Upper lobe of left lung (tissue), 6 donors: ENCODE measurements around the gene KLHL18. TPM values are rescaled to one million over a fixed set of nuclear protein-coding genes. Genes with fewer than 3 reads are reported as not detected.
"Not testable (repeated sequence)": the region's sequence is repeated elsewhere in the genome, so short reads cannot be mapped to it uniquely, and the experiment has no call there.

Experiments used
- ATAC-seq, 2 donors: fragments of 200-7000 bp; cut with Tn5 transposase; one replicate each; pipeline ENCODE4 v1.9.1; 2022; ENCODE audit warnings: mild to moderate bottlenecking in 2 of 2, moderate library complexity in 2 of 2; ENCODE audit not compliant: low FRiP score in 2 of 2
- DNase-seq, 2 donors: peaks; one replicate each; pipeline ENCODE4 v3.0.0-alpha.2; 2019 to 2020
- H3K27ac ChIP-seq, 4 donors: fragments of 200-600 bp; sonication (generic); one replicate each; pipeline ENCODE4 v1.5.1; 2016 to 2019
- H3K27me3 ChIP-seq, 4 donors: fragments of 200-600 bp; sonication (generic); one replicate each; pipeline ENCODE4 v1.5.1; 2017 to 2019
- H3K36me3 ChIP-seq, 4 donors: fragments of 200-600 bp; sonication (generic); one replicate each; pipeline ENCODE4 v1.5.1; 2016 to 2019
- H3K4me1 ChIP-seq, 4 donors: fragments of 200-600 bp; sonication (generic); one replicate each; pipeline ENCODE4 v1.5.1; 2018 to 2019
- H3K4me3 ChIP-seq, 4 donors: fragments of 200-600 bp; sonication (generic); one replicate each; pipeline ENCODE4 v1.5.1; 2017 to 2019; ENCODE audit warnings: mild to moderate bottlenecking in 2 of 4, moderate library complexity in 1 of 4
- H3K9me3 ChIP-seq, 4 donors: fragments of 200-600 bp; sonication (generic); one replicate each; pipeline ENCODE4 v1.5.1; 2018 to 2019
- EP300 ChIP-seq, 4 donors: sonication (generic); formaldehyde crosslinking; IDR thresholded peaks; one replicate each; pipeline ENCODE4 v1.5.1; 2017; ENCODE audit warnings: antibody characterized with exemption in 4 of 4, control low read depth in 2 of 4
- POLR2A ChIP-seq, 4 donors: fragments of 450-650 bp; IDR thresholded peaks; one replicate each; pipeline ENCODE4 v1.5.1; 2016 to 2017; ENCODE audit warnings: antibody characterized with exemption in 4 of 4, mild to moderate bottlenecking in 2 of 4
- POLR2AphosphoS5 ChIP-seq, 2 donors: sonication (generic); formaldehyde crosslinking; IDR thresholded peaks; one replicate each; pipeline ENCODE4 v1.5.1; 2017; ENCODE audit warnings: antibody characterized with exemption in 2 of 2
- WGBS, 2 donors: methylation state at CpG; one replicate each; pipeline ENCODE4 v1.1.5; 2017 to 2018; 5-methylcytosine and 5-hydroxymethylcytosine counted together
- total RNA-seq, 6 donors: library from RNA; depleted of rRNA in 4 of 6; stranded (reverse); fragments of >200 nt in 4 of 6; gene quantifications; one replicate each; pipeline versions ENCODE4 v1.1.0 to v1.2.1, GENCODE V29; 2016 to 2021
- TF ChIP-seq, protein P1 (sequence below), 6 experiments: fragments of 450-650 bp in 4 of 6; fragments of 200-600 bp in 2 of 6; sonication (generic) in 2 of 6; IDR thresholded peaks; one replicate each; pipeline ENCODE4 v1.5.1; 2016 to 2019; ENCODE audit warnings: antibody characterized with exemption in 6 of 6
- donor health status: DM: no; HTN: no; CAD: no; lungs with moderate emphysema.
- donor health status: DM: no; HTN: yes; CAD: no; lungs with severe emphysema.

The KLHL18 gene
- total RNA-seq, 6 donors from 2014 or later, result 12.6 to 35.5 (median 19.4) TPM

GRCh38 chr3:47251689-47252088 lies 31.1 kb upstream of the KLHL18 start:
- Histone ChIP-seq H3K27me3 (no peaks in the 10 kb centered on the region), H3K27ac (no peak overlapping the region), H3K9me3 (no peaks in the 10 kb centered on the region), H3K36me3 (no peaks in the 10 kb centered on the region), H3K4me1 (peaks cover 0 to 8% (median 0%) of the 10 kb centered on the region in 4 donors), H3K4me3 (no peak overlapping the region)
- WGBS, 2 donors, result 50 to 62% methylated on average over 5 of the region's 5 CpGs
- ATAC-seq, result no peak
- DNase-seq, result no peak
- TF ChIP-seq, protein P1, sequence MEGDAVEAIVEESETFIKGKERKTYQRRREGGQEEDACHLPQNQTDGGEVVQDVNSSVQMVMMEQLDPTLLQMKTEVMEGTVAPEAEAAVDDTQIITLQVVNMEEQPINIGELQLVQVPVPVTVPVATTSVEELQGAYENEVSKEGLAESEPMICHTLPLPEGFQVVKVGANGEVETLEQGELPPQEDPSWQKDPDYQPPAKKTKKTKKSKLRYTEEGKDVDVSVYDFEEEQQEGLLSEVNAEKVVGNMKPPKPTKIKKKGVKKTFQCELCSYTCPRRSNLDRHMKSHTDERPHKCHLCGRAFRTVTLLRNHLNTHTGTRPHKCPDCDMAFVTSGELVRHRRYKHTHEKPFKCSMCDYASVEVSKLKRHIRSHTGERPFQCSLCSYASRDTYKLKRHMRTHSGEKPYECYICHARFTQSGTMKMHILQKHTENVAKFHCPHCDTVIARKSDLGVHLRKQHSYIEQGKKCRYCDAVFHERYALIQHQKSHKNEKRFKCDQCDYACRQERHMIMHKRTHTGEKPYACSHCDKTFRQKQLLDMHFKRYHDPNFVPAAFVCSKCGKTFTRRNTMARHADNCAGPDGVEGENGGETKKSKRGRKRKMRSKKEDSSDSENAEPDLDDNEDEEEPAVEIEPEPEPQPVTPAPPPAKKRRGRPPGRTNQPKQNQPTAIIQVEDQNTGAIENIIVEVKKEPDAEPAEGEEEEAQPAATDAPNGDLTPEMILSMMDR (IDR thresholded peaks at IDR 0.05), result no peak
- TF ChIP-seq EP300 (IDR thresholded peaks at IDR 0.05), result no peak
- TF ChIP-seq POLR2A (IDR thresholded peaks at IDR 0.05), result no peak
- TF ChIP-seq POLR2AphosphoS5 (IDR thresholded peaks at IDR 0.05), result no peak

DNA sequence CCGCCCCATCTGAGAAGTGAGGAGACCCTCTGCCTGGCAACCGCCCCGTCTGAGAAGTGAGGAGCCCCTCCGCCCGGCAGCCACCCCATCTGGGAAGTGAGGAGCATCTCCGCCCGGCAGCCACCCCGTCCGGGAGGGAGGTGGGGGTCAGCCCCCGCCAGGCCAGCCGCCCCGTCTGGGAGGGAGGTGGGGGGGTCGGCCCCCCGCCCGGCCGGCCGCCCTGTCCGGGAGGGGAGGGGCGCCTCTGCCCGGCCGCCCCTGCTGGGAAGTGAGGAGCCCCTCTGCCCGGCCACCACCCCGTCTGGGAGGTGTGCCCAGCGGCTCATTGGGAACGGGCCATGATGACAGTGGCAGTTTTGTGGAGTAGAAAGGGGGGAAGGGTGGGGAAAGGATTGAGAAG lies 26.4 kb upstream of the KLHL18 start:
- peak in 1 of 2 donors; percentile 62 for DNase-seq
- ATAC-seq, H3K36me3 ChIP-seq, H3K27me3 ChIP-seq, H3K9me3 ChIP-seq, H3K4me3 ChIP-seq, H3K4me1 ChIP-seq, H3K27ac ChIP-seq: not testable (repeated sequence)
- 70 to 73% methylated on average over 2 to 6 of the region's 25 CpGs for WGBS, 2 donors

DNA sequence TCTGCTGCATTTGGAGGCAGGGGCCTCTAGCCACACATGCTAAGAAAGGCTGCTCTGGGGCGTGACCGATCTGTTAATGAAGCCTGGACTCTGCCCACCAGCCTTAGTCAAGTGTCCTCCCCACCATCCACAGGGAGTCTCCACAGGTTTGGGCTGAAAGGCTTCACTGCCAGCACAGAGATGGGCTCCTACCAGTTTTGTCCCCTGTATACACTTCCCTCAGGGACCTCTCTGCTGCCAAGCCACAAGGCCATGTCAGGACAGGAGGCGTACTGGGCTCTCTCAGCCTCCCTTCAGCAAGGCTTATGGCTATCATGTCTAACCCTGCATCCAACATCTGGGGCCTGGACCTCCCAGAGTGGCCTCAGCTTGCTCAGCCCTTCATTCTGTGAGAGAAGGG lies 23.6 kb upstream of the KLHL18 start:
- H3K36me3 ChIP-seq, result no peaks in the 10 kb centered on the region
- H3K9me3 ChIP-seq, result no peaks in the 10 kb centered on the region
- WGBS, 2 donors, result 89 to 95% methylated on average over 3 of the region's 3 CpGs
- H3K27ac ChIP-seq, result no peak overlapping the region
- H3K27me3 ChIP-seq, result no peaks in the 10 kb centered on the region
- no peaks in the 10 kb centered on the region for H3K4me1 ChIP-seq
- ATAC-seq (no peak), DNase-seq (no peak)
- H3K4me3 ChIP-seq, result no peak overlapping the region
- no peak for TF ChIP-seq POLR2AphosphoS5 (IDR thresholded peaks at IDR 0.05)
- TF ChIP-seq, protein P1 (IDR thresholded peaks at IDR 0.05), result no peak
- no peak for TF ChIP-seq EP300 (IDR thresholded peaks at IDR 0.05)
- TF ChIP-seq POLR2A (IDR thresholded peaks at IDR 0.05), result no peak

DNA sequence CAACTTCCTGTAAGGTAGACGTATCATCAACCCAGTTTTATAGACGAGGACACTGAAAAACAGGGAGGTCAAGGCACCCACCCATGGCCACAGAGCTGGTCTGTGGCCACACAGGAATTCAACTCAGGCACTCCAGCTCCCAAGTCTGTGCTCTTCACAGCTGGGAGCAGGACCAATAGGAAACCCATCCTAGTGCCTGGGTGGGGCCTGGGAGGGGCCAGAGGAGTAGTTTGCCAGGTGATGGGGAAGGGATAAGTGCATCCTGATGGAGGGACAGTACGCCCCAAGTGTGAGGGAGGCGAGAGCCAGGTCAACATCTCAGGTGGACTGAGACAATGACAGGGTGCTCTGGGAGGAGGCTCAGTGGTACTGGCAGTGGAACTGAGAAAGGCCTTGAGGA lies 22.1 kb upstream of the KLHL18 start:
- no peaks in the 10 kb centered on the region for H3K27me3 ChIP-seq
- H3K4me3 ChIP-seq, result no peak overlapping the region
- DNase-seq (no peak), ATAC-seq (no peak)
- no peaks in the 10 kb centered on the region for H3K9me3 ChIP-seq
- WGBS, 2 donors, result 85 to 93% methylated on average over 4 of the region's 4 CpGs
- H3K36me3 ChIP-seq, result no peaks in the 10 kb centered on the region
- H3K4me1 ChIP-seq, result no peaks in the 10 kb centered on the region
- H3K27ac ChIP-seq, result no peak overlapping the region
- TF ChIP-seq POLR2AphosphoS5 (IDR thresholded peaks at IDR 0.05) (no peak), POLR2A (IDR thresholded peaks at IDR 0.05) (no peak)
- TF ChIP-seq, protein P1 (IDR thresholded peaks at IDR 0.05), result no peak

DNA sequence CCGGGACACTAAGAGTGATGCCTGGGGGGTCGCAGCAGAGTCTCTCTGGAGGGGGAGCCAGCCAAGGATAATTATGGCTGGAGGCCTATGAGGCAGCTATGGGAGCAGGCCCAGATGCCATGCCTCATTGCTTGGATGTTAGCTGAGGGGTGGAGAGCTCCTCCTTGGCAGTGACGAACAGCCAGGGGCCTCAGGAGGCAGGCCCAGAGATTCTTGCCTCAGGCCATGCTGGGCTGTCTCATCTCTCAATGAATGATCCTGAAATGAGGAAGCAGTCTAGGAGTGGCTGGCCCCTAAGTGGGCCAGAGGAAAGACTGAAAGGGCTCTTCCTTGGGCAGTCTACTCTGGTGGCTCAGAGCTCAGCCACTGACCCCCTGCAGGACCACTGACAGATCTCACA lies 21.4 kb upstream of the KLHL18 start:
- H3K27ac ChIP-seq, result no peak overlapping the region
- H3K27me3 ChIP-seq, result no peaks in the 10 kb centered on the region
- H3K9me3 ChIP-seq, result no peaks in the 10 kb centered on the region
- 100% methylated on average over 2 to 3 of the region's 3 CpGs for WGBS, 2 donors
- DNase-seq (no peak), ATAC-seq (peak in 1 of 2 donors; percentile 31)
- no peaks in the 10 kb centered on the region for H3K36me3 ChIP-seq
- no peak overlapping the region for H3K4me3 ChIP-seq
- TF ChIP-seq, protein P1 (IDR thresholded peaks at IDR 0.05), result no peak
- TF ChIP-seq POLR2AphosphoS5 (IDR thresholded peaks at IDR 0.05), result no peak
- no peak for TF ChIP-seq EP300 (IDR thresholded peaks at IDR 0.05)
- no peak for TF ChIP-seq POLR2A (IDR thresholded peaks at IDR 0.05)
- H3K4me1 ChIP-seq, result no peaks in the 10 kb centered on the region
